SK-N-SH treated with all-trans-retinoic acid at 6 μM for 48 hours (cell line): ENCODE results near the gene PCSK2.

ENCODE experiments used
- ESRRG ChIP-seq: fragments of 250-450 bp; sonication (Bioruptor Pico); IDR thresholded peaks from 2 replicates; pipeline ENCODE4 v1.6.1; 2021; ENCODE audit warnings: mild to moderate bottlenecking
- ISL1 ChIP-seq: fragments of 250-450 bp; sonication (Bioruptor Pico); IDR thresholded peaks from 2 replicates; pipeline ENCODE4 v2.1.2; 2022; ENCODE audit warnings: mild to moderate bottlenecking, moderate library complexity
- PPARA ChIP-seq: fragments of 250-450 bp; sonication (Bioruptor Pico); IDR thresholded peaks from 2 replicates; pipeline ENCODE4 v1.5.0; 2020; ENCODE audit warnings: mild to moderate bottlenecking, borderline replicate concordance
- RARB ChIP-seq: fragments of 250-450 bp; sonication (Bioruptor Pico); IDR thresholded peaks from 2 replicates; pipeline ENCODE4 v1.8.0; 2021; ENCODE audit warnings: mild to moderate bottlenecking, moderate library complexity
- SNAI2 ChIP-seq: fragments of 250-450 bp; sonication (Bioruptor Pico); IDR thresholded peaks from 2 replicates; pipeline ENCODE4 v1.5.0; 2020; ENCODE audit warnings: mild to moderate bottlenecking, moderate library complexity
- TCF4 ChIP-seq: fragments of 250-450 bp; sonication (Bioruptor Pico); IDR thresholded peaks from 2 replicates; pipeline ENCODE4 v1.8.0; 2021; ENCODE audit warnings: mild to moderate bottlenecking, moderate library complexity, borderline replicate concordance
- TOX ChIP-seq: fragments of 250-450 bp; sonication (Bioruptor Pico); IDR thresholded peaks from 2 replicates; pipeline ENCODE4 v1.8.0; 2021; ENCODE audit warnings: mild to moderate bottlenecking, moderate library complexity, borderline replicate concordance
- ZC3H10 ChIP-seq: fragments of 250-450 bp; sonication (Bioruptor Pico); IDR thresholded peaks from 2 replicates; pipeline ENCODE4 v1.5.1; 2021; ENCODE audit warnings: mild to moderate bottlenecking, moderate library complexity
- ZFP3 ChIP-seq: fragments of 250-450 bp; sonication (Bioruptor Pico); IDR thresholded peaks from 2 replicates; pipeline ENCODE4 v1.5.0; 2020; ENCODE audit warnings: mild to moderate bottlenecking, moderate library complexity
- ZFP30 ChIP-seq: fragments of 450-650 bp; formaldehyde crosslinking; IDR thresholded peaks from 2 replicates; pipeline ENCODE4 v1.5.0; 2022; ENCODE audit warnings: mild to moderate bottlenecking, moderate library complexity
- ZNF565 ChIP-seq: fragments of 450-650 bp; formaldehyde crosslinking; conservative IDR thresholded peaks from 2 replicates; pipeline ENCODE4 v1.5.0; 2020; ENCODE audit warnings: low read depth, mild to moderate bottlenecking, moderate library complexity
- ZNF70 ChIP-seq: fragments of 450-650 bp; formaldehyde crosslinking; IDR thresholded peaks from 2 replicates; pipeline ENCODE4 v1.5.0; 2020; ENCODE audit warnings: mild to moderate bottlenecking, moderate library complexity
- TF ChIP-seq, protein P1 (sequence below): fragments of 250-450 bp; sonication (Bioruptor Pico); IDR thresholded peaks from 2 replicates; pipeline ENCODE4 v1.8.0; 2020; ENCODE audit warnings: mild to moderate bottlenecking, moderate library complexity, borderline replicate concordance
- TF ChIP-seq, protein P2 (sequence below): fragments of 250-450 bp; sonication (Bioruptor Pico); IDR thresholded peaks from 2 replicates; pipeline ENCODE4 v1.5.1; 2020; ENCODE audit warnings: low read depth, mild to moderate bottlenecking, moderate library complexity

- no peak for TF ChIP-seq SNAI2 (CRISPR knock-in tag)
- TF ChIP-seq ISL1 (CRISPR knock-in tag), result no peak
- TF ChIP-seq RARB, result no peak
- TF ChIP-seq ZFP3, result no peak
- TF ChIP-seq, protein P1, sequence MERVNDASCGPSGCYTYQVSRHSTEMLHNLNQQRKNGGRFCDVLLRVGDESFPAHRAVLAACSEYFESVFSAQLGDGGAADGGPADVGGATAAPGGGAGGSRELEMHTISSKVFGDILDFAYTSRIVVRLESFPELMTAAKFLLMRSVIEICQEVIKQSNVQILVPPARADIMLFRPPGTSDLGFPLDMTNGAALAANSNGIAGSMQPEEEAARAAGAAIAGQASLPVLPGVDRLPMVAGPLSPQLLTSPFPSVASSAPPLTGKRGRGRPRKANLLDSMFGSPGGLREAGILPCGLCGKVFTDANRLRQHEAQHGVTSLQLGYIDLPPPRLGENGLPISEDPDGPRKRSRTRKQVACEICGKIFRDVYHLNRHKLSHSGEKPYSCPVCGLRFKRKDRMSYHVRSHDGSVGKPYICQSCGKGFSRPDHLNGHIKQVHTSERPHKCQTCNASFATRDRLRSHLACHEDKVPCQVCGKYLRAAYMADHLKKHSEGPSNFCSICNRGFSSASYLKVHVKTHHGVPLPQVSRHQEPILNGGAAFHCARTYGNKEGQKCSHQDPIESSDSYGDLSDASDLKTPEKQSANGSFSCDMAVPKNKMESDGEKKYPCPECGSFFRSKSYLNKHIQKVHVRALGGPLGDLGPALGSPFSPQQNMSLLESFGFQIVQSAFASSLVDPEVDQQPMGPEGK (CRISPR knock-in tag), result no peak
- TF ChIP-seq ZFP30, result no peak
- no peak for TF ChIP-seq TOX (CRISPR knock-in tag)
- TF ChIP-seq PPARA (CRISPR knock-in tag), result no peak
- TF ChIP-seq ZC3H10 (CRISPR knock-in tag), result no peak
- TF ChIP-seq ZNF70 (CRISPR knock-in tag), result no peak
- TF ChIP-seq ZNF565 (CRISPR knock-in tag), result no peak
- no peak for TF ChIP-seq ESRRG (CRISPR knock-in tag)
- TF ChIP-seq, protein P2, sequence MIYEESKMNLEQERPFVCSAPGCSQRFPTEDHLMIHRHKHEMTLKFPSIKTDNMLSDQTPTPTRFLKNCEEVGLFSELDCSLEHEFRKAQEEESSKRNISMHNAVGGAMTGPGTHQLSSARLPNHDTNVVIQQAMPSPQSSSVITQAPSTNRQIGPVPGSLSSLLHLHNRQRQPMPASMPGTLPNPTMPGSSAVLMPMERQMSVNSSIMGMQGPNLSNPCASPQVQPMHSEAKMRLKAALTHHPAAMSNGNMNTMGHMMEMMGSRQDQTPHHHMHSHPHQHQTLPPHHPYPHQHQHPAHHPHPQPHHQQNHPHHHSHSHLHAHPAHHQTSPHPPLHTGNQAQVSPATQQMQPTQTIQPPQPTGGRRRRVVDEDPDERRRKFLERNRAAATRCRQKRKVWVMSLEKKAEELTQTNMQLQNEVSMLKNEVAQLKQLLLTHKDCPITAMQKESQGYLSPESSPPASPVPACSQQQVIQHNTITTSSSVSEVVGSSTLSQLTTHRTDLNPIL (CRISPR knock-in tag), result no peak
- no peak for TF ChIP-seq TCF4 (CRISPR knock-in tag)
These were observed 47.0 kb upstream of the PCSK2 start for GRCh38 chr20:17179840-17180239.
